Panc1 (cell line): ENCODE measurements around the gene PRICKLE3.

Source experiments
- CTCF ChIP-seq: fragments of 450-650 bp; IDR thresholded peaks from 2 replicates; pipeline ENCODE4 v1.5.1; 2017; ENCODE audit warnings: mild to moderate bottlenecking
- POLR2AphosphoS5 ChIP-seq: IDR thresholded peaks from 2 replicates; pipeline ENCODE4 v1.6.1; 2012; ENCODE audit warnings: mild to moderate bottlenecking, low read depth, low read length, moderate library complexity

- TF ChIP-seq POLR2AphosphoS5, result peak; percentile 59; the same call in 1 of the 2 replicates
- TF ChIP-seq CTCF, result peak; percentile 80
Measured at GRCh38 chrX:49186125-49187027, at the start of gene PRICKLE3.
